HuH-7.5 (cell line): ENCODE results near the gene SPOCK2.
A peak's percentile ranks its signal among the peaks of the same experiment; 100 is the strongest.

Source experiments
- DNase-seq: peaks from one replicate; pipeline ENCODE4 v3.0.0; 2011; ENCODE audit warnings: low spot score

The SPOCK2 gene

DNA sequence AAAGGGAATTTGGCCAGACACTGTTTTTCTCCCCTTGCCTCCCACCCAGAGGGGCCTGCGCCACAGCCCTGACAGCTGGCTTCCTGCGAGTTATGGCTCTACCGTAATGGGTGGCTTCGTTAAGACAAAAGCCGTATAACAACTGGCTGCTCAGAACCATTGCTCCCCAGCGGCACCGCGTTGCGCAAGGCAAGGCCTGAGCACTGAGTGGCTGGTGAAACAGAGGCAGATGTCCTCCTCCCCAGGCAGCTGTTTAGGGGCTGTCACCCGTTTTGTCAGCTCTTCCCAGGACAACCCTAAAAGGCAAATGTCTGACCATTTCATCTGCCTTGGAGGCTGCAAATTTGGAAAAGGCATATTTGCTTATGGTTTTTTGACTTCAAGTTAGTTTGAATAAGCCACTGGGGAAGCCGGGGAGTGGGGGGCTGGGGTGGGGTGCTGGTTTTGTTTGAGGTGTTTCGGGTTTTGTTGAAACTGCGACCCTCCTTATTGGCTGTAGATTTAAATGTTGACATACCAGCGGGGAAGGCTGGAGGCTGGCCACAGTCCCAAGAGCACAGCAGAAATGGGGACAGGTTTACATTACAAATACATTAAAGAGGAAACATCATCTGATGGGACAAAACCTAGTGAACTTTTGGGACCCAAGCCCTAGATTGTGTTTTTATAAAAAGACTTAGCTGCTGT lies 681 bp upstream of the SPOCK2 start:
- peak; percentile 42 for DNase-seq

DNA sequence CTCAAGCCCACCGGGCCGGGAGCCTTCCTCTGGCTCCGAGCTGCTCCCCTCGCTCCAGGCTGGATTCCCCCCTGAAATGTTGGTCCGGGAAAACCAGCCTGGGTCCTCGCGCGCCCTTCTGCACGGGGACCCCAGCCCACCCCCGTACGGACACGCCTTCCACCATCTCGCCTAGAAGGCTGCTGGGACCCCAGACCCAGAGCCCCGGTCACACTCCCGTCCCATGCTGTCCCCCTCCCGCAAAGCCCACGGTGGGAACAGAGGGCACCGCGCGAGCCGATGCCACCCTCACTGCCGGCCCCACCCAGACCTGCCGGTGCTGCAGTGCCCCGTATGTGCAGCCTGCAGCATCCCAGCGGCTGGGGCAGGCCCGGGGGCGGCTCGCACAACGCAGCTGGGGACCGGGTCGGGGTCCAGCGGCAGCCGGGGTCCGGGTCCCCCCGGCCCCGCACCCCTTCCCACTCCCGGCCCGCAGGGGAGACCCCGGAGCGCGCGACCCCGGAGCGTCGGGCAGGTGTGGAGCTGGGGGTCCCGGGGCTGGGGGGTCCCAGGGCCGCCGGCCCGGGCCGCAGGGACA lies 871 bp downstream of the SPOCK2 start:
- no peak for DNase-seq

DNA sequence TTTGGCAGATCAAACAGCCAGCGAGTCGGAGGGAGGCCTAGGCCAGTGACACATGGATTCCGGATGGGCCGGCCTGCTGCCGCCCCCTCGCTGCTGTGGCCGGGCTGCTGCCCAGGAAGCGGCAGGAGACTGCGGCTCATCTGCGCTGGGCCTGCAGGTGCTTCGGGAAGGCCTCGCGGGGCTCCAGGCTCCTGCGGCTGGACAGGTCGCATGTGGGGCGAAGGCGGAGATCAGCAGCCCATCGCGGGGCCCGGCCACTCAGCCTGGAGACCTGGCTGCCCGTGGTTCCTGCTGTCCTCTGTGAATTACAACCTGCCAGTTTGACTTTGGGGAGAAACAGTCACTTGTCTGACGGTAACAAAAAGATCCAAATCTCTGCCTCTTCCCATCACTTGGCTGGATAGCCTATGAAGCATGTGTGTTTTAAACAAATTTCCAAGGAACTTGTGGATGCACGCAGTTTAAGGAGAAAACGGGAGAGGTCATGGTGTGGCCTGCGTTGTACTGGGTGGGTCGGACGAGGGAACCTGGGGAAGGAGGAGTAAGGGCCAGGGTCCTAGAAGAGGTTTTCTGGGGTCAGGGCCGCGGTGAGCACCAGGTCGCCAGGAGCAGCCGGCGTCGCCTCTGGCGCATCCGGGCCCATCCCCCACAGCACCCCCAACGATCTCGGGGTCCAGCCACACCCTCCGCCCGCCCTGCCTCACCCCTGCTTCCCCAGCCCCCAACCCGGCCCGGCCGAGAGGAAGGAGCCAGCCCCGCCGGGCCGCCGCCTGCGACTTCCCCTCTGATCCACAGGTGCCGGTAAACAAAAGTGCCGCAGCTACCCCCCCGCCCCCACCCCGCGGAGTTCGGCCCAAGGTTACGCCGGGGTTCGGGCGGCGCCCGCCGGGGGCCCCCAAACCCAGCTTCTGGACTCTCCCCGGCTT lies 1.6 kb downstream of the SPOCK2 start:
- no peak for DNase-seq

DNA sequence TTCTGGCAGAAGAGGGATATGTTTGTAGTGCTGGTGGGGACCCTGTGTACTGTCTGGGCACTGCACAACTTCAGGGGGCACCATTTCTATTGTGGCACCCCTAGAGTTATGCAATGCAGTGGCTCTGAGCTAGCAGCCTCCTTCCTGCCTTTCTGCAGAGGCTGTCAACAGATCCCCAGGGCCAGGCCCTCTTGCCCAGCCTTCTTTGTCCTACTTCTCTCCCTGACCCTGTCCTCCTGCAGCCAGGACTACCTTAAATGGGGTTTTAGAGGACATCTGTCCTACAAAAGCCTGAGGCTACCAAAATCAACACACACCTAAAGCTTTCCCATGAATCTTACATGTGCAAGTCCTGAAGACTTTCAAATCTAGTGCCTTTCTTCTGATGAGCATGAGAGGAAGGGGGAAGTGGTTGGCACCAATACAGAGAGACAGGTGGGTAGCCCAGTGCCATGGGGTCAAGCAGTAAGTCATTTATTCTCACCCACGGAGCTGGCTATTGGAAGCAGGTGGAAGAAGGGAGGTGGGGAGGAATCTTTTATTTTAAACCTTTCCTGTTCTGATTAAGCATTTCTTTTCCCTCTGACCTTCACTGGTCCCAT lies 2.4 kb downstream of the SPOCK2 start:
- no peak for DNase-seq

DNA sequence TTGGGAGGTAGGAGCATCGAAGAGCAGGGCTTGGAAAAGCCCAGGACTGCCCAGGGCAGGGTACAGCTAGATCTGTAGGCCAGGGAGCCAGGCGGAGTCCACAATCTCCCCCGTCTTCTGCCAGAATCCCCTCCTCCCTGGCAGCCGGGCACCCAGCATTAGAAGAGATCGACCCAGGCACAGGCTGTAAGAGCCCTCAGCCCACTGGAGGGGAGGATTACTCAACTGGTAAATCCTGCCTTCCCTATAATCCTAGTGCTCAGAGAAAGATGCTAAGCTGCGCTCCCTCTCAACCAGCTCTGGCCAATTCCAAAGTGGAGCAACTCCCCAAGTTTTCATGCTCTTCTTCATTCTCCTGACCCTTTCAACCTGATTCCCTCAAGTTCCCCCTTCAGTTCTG lies 3.2 kb downstream of the SPOCK2 start:
- no peak for DNase-seq

DNA sequence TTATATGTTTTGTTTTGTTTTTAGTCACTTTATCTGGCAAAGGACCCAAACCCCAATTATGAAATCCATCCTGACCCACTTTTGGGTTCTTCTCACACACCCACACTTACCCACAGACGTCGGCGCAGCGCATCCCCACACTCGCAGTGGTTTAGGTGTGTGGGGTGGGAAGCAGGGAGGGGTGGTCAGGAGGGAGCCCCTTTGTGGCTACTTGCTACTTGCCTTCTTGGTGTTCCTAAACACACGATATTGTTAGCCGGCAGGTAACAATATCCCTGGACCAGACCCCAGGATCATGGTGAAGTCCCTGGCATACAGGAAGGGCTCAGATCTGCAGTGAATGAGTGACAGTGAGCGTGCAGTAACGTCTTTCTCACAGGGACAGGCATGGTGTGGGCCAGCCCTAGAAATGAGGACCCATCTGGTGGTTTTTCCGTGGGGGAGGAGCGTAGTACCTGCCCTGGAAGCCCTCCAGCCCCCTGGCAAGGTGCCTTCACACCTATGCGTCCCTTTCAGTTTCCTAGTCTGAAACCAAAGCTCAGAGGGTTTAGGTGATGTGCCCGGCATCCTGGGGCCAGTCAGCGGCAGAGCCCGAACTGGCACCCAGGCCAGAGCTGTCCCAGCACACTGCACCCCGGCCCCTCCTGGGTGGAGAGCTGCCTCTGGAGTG lies 4.4 kb downstream of the SPOCK2 start:
- DNase-seq = no peak

DNA sequence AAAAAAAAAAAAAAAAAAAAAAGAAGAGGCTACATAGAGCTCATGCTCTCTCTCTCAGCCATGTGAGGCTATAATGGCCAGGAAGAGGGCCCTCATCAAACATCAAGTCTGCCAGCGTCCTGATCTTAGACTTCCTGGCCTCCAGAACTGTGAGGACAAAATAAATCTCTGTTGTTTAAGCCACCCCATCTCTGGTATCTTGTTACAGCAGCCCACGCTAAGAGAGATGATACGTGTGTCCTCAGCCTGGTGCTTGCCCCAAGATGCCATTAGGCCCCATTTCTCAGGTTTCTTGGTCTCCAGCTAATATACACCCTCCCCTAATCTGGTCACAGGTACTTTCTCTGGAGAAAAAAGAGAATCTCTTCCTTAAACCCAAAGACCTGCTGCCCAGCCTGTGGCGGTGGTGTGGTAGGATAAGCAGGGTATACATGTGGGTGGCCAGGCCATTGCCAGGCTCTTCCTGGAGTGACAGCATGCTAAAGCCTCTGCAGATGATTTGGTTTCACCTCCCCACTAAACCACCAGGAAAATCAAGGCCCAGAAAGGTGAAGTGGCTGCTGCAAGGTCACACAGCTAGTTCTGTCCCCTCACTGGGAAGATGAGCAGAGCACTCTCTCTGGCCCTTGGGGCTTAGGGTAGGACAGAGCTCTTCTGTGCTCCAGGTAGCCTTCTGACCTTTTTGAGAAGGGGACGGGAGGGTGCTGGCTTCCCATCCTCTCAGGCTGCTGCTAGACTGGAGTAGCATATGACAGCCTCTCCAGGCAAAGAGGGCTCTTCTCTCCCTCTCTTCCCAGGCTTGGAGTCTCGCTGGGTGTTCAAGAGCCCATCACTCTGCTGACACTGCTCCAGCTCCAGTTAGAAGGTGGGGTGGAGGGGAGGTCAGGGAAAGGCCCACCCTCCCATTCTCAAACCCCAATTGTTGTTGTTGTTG lies 5.2 kb downstream of the SPOCK2 start:
- no peak for DNase-seq

DNA sequence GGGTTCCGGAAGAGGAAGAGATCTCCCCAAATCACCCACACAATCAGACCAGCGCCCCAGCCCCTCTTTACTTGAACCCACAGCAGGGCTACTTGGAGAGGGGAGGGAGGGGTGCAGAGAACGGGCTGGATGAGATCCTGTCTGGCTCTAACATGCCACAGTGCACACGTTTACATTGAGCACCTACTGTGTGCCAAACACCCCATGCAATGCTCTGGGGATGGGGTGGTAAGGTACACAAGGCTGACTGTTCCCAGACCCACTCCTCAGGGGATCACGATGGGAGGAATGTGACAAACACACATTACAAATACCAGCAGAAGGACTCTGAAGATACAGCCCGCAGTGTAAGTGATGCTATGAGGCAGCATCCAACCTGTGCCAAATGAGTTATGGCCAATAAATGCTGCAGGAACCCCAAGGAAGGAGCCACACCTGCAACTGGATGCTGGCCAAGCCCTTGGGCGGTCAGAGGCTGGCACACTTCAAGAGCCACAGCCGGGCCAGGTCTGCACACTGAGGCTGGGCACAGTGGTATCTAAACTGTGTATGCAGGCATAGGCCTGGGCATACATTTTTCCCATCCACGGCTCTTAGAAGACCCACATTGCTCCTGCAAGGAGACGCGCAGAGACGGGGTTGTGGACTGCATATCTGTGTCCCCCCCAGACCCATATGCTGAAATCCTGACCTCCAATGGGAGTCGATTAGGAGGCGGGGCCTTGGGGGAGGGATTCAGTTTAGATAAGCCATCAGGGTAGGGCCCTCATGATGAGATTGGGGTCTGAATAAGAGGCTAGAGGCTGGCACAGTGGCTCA lies 6.4 kb downstream of the SPOCK2 start:
- DNase-seq = no peak

DNA sequence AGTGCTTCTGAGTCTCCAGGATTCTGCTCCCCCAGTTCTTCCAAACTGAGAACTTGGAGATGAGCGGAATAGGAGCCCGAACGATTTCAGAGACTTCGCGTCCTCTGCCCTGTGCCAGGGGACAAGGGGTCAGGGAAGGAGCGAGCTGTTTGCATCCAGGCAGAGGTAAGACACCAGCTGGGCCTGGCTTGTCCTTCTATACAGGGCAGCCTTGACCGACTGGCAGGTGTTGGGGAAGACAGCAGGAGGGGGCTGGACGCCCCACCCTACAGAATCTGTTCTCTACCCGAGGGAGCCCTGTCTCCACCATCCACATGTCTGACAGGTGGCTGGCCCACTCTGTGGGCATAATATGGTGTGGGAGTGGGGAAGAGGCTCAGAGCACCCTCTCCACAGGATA lies 7.1 kb downstream of the SPOCK2 start:
- no peak for DNase-seq

DNA sequence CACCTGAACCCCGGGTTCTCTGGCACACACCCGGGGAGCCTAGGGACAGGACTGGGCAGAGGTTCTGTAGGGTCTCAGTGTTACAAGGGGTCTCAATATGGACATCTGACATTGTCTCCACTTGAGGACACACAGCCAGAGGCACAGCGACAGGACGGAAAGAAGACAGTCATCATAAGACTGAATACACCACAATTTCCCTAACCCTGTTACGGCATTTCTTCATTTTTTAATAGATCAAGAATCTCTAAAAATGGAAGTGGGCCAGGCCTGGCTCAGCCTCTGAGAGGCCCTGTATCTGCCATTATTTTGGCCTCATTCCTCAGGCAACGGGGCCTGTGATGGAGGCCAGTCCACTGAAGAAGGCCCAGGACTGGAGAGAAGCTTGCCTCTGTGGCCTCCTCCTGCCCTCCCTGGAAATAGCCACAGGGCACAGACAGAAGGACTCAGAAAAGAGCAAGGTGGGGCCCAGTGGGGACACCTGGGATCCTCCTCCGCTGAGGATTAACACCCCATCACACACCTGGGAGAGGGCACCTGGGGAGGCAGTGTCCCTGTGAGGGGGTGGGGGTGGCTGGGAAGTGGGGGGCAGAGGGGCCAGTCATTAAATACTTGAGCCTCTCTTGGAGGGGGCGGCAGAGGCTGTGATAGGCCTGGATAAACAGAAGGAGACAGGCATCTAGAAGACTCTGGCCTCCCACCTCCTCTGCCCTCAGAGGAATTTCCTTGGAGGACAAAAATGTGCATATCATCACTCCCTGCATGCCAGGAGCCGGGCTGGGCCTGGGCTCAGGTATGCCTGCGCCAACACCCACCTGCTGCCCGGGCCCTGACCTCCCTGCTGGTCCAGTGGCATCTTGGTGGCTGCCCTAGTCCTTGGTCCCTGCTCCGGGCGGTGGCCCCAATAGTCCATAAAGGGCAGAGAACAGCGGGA lies 8.0 kb downstream of the SPOCK2 start:
- no peak for DNase-seq

DNA sequence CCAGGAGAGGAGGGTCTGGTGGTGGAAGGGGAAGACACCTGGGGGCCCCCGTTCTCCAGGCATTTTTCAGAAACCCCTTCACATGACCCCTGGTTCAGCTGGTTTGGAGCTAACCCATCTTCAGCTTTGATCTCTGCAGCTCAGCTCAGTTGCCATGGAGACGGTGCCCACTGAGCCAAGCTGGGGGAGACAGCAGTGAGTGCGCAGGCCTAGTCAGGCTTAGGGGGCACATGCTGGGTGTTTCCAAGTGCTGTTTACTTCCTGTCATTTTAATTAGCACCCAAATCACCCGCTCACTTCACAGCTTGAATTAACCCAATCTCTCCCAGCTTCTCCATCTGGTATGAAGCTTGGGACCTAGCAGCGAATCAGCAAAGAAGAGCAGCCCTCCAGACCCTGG lies 9.0 kb downstream of the SPOCK2 start:
- no peak for DNase-seq

DNA sequence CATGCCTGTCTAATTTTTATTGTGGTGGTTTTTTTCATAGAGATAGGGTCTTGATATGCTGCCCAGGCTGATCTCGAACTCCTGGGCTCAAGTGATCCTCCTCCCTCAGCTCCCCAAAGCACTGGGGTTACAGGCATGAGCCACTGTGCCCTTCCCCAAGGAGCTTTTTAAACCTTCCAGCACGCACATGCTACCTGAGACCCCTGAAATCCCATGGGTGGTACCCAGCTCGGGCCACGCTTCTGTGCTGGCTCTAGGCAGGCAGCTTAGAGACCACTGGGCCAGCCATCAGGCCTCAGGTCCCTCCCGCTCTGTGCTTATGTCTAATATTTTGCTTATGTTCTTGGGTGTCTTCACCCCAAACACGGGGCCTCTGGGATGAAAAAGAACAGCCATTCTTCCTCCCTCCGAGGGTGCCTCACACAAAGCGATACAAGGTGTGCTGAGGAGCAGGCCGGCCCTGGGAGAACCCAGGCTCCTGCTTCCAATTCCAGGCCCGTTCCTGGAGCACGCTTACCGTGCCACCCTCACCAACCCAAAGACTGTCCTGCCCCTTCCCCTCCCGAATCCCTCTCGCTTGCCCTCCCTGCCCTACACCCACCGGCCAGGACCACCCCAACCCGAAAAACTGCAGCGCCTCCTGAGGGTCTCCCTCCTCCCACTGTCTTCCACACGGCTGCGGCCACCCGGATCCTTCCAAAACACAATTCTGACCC lies 10.9 kb downstream of the SPOCK2 start:
- DNase-seq = no peak

DNA sequence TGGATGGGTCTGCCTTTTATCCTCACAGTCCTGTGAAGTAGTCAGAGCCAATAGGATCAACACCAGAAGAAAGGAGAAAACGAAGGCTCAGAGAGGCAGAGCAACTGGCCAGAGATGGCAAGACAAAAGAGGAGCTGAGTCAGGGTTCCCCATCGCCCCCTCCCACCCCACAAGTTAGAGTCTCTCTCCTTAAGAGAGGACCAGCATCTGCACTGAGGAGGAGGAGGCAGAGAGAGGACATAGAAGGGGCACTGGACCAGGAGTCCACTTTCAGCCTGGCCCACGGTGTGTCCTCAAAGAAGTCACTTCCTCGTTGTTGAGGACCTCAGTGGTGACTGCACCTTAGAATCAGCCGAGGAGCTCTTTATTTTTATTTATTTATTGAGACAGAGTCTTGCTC lies 11.6 kb downstream of the SPOCK2 start:
- DNase-seq = no peak

DNA sequence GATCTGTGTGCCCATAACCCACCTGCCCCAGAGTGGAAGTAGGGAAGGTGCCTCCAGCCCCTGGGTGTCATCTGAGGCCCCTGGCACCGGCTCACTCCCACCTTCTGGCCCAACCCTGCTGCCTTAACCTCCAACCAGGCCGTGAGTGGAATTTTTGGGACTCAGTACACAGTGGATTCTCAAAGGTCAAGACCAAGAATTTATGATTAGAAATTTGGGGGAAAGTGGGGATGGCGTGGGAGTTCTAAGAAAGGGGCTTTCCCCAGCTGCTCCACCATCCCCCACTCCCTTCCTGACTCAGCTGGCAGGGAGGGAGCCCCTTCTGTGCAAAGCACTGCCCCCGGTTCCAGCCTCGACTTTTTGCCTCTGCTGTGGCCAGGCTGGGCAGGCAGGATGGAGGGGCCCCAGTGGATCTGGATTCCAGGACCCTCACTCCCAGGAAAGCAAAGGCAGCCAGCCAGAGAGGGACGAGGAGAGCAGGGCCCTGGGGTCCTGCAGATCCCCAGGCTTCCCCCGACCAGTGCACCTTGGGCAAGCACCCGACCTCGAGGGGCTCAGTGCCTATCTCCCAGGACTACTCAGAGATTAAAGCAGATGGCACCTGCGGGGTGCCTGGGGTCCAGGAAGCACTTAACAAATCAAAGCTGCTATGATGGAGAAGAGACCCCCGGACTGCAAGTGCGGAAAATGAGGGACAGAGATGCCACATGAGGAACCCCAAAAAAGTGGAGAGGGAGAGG lies 12.8 kb downstream of the SPOCK2 start:
- DNase-seq = no peak

DNA sequence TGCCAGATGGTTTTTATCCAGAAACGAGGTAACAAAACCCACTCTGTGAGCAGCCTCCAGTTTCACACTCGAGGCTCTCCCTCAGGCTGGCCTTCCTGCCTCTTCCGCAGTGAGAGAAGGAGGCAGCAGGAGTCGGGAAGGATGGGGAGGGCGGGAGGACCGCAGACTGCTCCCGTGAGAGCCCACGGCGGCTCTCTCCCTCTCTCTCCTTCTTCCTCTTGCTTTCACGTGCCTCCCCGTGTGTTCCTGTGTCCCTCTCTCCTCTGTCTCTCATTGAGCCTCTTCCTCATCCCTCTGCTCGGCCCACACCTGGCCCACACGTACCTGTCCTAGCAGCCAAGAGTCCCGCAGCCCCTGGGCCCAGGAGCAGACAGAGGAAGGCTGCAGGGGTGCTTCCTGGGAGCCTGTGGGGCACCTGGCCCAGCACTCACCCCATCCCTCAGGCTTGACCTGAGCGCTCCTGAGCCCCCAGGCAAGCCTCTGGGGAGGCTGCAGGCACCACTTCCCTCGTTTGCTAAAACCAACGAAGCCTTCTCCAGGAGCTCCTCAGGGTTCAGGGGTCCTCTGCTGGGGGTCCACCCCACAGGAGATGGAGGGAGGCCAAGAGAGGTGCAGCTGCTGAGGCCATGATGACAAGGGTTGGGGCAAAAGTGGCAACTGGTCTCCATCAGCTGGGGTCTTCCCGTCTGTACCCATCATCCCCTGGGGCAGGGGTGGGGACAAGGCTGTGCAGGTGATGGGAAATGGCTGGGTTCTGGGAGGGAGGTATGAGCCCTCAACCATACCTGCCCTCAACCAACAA lies 13.6 kb downstream of the SPOCK2 start:
- no peak for DNase-seq

DNA sequence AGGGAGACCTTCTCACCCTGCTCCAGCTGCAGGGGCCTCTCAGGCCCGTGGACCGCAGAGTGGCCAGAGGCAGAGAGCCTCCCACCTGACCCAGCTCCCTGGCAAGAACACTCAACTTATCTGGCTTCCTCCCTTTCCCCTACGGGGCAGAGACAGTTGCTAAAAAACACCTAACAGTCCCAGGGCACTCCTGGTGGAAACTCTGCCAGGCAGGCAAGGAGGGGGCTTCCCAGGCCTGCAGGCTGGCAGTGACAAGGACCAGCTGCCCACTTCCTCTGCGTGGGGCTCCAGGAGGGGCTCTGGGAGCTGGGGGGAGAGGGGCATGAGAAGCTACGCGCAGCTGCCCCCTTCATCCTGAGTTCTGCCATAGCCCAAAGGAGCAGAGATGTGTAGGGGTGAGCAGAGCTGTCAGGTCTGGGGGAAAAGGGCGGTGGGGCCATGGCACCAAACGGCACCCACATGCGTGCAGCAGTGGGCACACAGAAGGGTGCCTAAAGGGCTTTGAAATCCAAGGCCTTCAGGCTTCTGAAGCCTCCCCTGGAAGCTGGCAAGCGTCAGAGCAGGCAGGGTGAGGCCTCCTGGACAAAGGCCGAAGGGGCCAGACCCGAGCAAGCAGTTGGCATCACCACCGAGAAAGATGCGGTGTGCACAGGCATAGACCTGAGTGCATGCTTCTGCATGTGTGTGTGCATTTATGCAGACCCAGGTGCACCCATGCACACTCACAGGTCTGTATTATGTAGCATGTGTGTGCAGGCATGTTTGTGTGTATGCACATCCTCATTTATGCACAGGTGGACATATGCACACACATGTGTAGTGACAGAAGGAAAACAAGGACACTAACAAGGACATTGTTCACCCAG lies 14.4 kb downstream of the SPOCK2 start:
- DNase-seq = no peak
